HCT116 (cell line): ENCODE measurements around the gene KCNIP4. TPM values are rescaled to one million over a fixed set of nuclear protein-coding genes. Genes with fewer than 3 reads are reported as not detected.

ENCODE experiments used
- ATAC-seq: fragments of 200-7000 bp; cut with Tn5 transposase; 2 replicates; pipeline ENCODE4 v1.9.1; 2020; ENCODE audit warnings: mild to moderate bottlenecking, moderate library complexity
- BruUV-seq: library from RNA; stranded (reverse); fragments of 400-500 nt; replicated peaks from 2 replicates; lab custom pipeline; 2021; lab: Mats Ljungman, UMichigan
- CTCF ChIA-PET: fragments of 300-600 bp; sonication (Branson Sonifier 250); formaldehyde crosslinking; loops from one replicate; lab custom pipeline; 2021; ENCODE audit warnings: antibody characterized with exemption; lab: Charles Lee
- POLR2A ChIA-PET: fragments of 300-600, 350-600 bp; sonication (Branson Sonifier 250); formaldehyde crosslinking; loops from one replicate; lab custom pipeline; 2021; ENCODE audit warnings: antibody characterized with exemption; lab: Charles Lee
- RAD21 ChIA-PET, 2 experiments: fragments of 300-600 bp; sonication (Branson Sonifier 250); formaldehyde crosslinking; loops; one replicate each; lab custom pipeline; 2023; ENCODE audit warnings: low total read pairs in 2 of 2; ENCODE audit not compliant: uncharacterized antibody in 2 of 2, unreplicated experiment in 2 of 2, low non-redundant PET in 1 of 2; lab: Charles Lee
- DNase-seq: peaks from one replicate; pipeline ENCODE4 v3.0.0-alpha.2; 2010; ENCODE audit warnings: low read depth, low spot score
- H2AFZ ChIP-seq: fragments of 200-600 bp; shearing (Covaris generic), sonication (generic); 2 replicates; pipeline ENCODE4 v1.6.1; 2017; ENCODE audit warnings: low read depth, mixed run types, mixed read lengths, antibody characterized with exemption, low read length; ENCODE audit not compliant: poor library complexity, severe bottlenecking
- H3K27ac ChIP-seq: 2 replicates; pipeline ENCODE4 v1.5.1; 2012; ENCODE audit warnings: low read depth, low read length
- H3K27me3 ChIP-seq: fragments of 200-600 bp; sonication (generic); 2 replicates; pipeline ENCODE4 v1.6.1; 2016; ENCODE audit warnings: mixed run types, low read length, mixed read lengths; ENCODE audit not compliant: insufficient read depth
- H3K36me3 ChIP-seq, 2 experiments: fragments of 200-500 bp in 1 of 2; fragments of 200-600 bp in 1 of 2; sonication (Bioruptor generic) in 1 of 2; sonication (generic) in 1 of 2; 2 replicates each; pipeline versions ENCODE4 v1.5.1 to v1.6.1; 2014 to 2016; ENCODE audit warnings: low read length in 2 of 2, inconsistent platforms in 1 of 2, mixed read lengths in 1 of 2, mixed run types in 1 of 2; ENCODE audit not compliant: insufficient read depth in 2 of 2, control insufficient read depth in 1 of 2
- H3K4me1 ChIP-seq, 2 experiments: fragments of 200-600 bp in 1 of 2; sonication (generic) in 1 of 2; 2 replicates each; pipeline versions ENCODE4 v1.5.1 to v1.6.1; 2012 to 2017; ENCODE audit warnings: low read length in 2 of 2, inconsistent platforms in 1 of 2, mild to moderate bottlenecking in 1 of 2, mixed read lengths in 1 of 2, mixed run types in 1 of 2, moderate library complexity in 1 of 2; ENCODE audit not compliant: insufficient read depth in 2 of 2, control insufficient read depth in 1 of 2
- H3K4me2 ChIP-seq: fragments of 200-600 bp; sonication (generic); 2 replicates; pipeline ENCODE4 v1.6.1; 2017; ENCODE audit warnings: mixed run types, low read length, mixed read lengths
- H3K4me3 ChIP-seq, 2 experiments: fragments of 200-600 bp in 1 of 2; sonication (generic) in 1 of 2; replicated peaks in 1 of 2; 2 replicates each; pipeline ENCODE4 v1.5.1; 2011 to 2016; ENCODE audit warnings: low read length in 2 of 2, control low read depth in 1 of 2, low read depth in 1 of 2, mild to moderate bottlenecking in 1 of 2, mixed read lengths in 1 of 2, mixed run types in 1 of 2
- H3K79me2 ChIP-seq: fragments of 200-600 bp; sonication (generic); 2 replicates; pipeline ENCODE4 v1.6.1; 2017; ENCODE audit warnings: mild to moderate bottlenecking, mixed run types, low read length, moderate library complexity, mixed read lengths; ENCODE audit not compliant: insufficient read depth
- H3K9ac ChIP-seq: fragments of 200-600 bp; sonication (generic); 2 replicates; pipeline ENCODE4 v1.6.1; 2016; ENCODE audit warnings: low read length, mixed read lengths
- H3K9me2 ChIP-seq: fragments of 200-600 bp; sonication (generic), shearing (Covaris generic); 2 replicates; pipeline ENCODE4 v1.6.1; 2017; ENCODE audit warnings: mixed run types, mild to moderate bottlenecking, moderate library complexity; ENCODE audit not compliant: insufficient read depth
- H3K9me3 ChIP-seq, 2 experiments: fragments of 200-500 bp in 1 of 2; fragments of 200-600 bp in 1 of 2; sonication (Bioruptor generic) in 1 of 2; sonication (generic) in 1 of 2; 2 replicates each; pipeline ENCODE4 v1.6.1; 2014 to 2017; ENCODE audit warnings: low read length in 2 of 2, mixed read lengths in 2 of 2, inconsistent platforms in 1 of 2, low read depth in 1 of 2, mild to moderate bottlenecking in 1 of 2, mixed run types in 1 of 2, moderate library complexity in 1 of 2; ENCODE audit not compliant: control insufficient read depth in 1 of 2, insufficient read depth in 1 of 2
- H4K20me1 ChIP-seq: fragments of 200-600 bp; sonication (generic), shearing (Covaris generic); 2 replicates; pipeline ENCODE4 v1.6.1; 2017; ENCODE audit warnings: mixed run types, mild to moderate bottlenecking, moderate library complexity; ENCODE audit not compliant: insufficient read depth
- ATF3 ChIP-seq: IDR thresholded peaks from 2 replicates; pipeline ENCODE4 v1.6.1; 2012
- CEBPB ChIP-seq: IDR thresholded peaks from 2 replicates; pipeline ENCODE4 v1.6.1; 2012; ENCODE audit warnings: low read depth
- CTCF ChIP-seq, 3 experiments: fragments of 200-600 bp in 1 of 3; sonication (generic) in 1 of 3; IDR thresholded peaks in 2 of 3; conservative IDR thresholded peaks in 1 of 3; 2 replicates each; pipeline ENCODE4 v1.5.1; 2012 to 2017; ENCODE audit warnings: low read depth in 2 of 3, low read length in 2 of 3, antibody characterized with exemption in 1 of 3, borderline replicate concordance in 1 of 3, control low read depth in 1 of 3, mild to moderate bottlenecking in 1 of 3, mixed read lengths in 1 of 3, mixed run types in 1 of 3, moderate library complexity in 1 of 3; ENCODE audit not compliant: insufficient read depth in 1 of 3
- EGR1 ChIP-seq: IDR thresholded peaks from 2 replicates; pipeline ENCODE4 v1.6.1; 2012; ENCODE audit warnings: low read depth
- EZH2 ChIP-seq: fragments of 200-600 bp; sonication (generic); IDR thresholded peaks from 2 replicates; pipeline ENCODE4 v1.6.1; 2017; ENCODE audit warnings: antibody characterized with exemption, mixed run types
- FOSL1 ChIP-seq: IDR thresholded peaks from 2 replicates; pipeline ENCODE4 v1.6.1; 2012; ENCODE audit warnings: low read depth
- POLR2A ChIP-seq: IDR thresholded peaks from 2 replicates; pipeline ENCODE4 v1.7.0; 2011; ENCODE audit warnings: borderline replicate concordance; ENCODE audit not compliant: insufficient read depth, insufficient read length; ENCODE audit errors: extremely low read depth
- POLR2AphosphoS5 ChIP-seq: IDR thresholded peaks from 2 replicates; pipeline ENCODE4 v1.6.1; 2011; ENCODE audit warnings: mild to moderate bottlenecking, low read depth, low read length, moderate library complexity
- RAD21 ChIP-seq: IDR thresholded peaks from 2 replicates; pipeline ENCODE4 v1.6.1; 2012; ENCODE audit warnings: low read depth, mild to moderate bottlenecking
- SIN3A ChIP-seq: IDR thresholded peaks from 2 replicates; pipeline ENCODE4 v1.6.1; 2012; ENCODE audit warnings: low read depth
- SP1 ChIP-seq: IDR thresholded peaks from 2 replicates; pipeline ENCODE4 v1.6.1; 2012; ENCODE audit warnings: low read depth
- SRF ChIP-seq: IDR thresholded peaks from 2 replicates; pipeline ENCODE4 v1.6.1; 2012; ENCODE audit warnings: low read depth
- TCF7L2 ChIP-seq: IDR thresholded peaks from 2 replicates; pipeline ENCODE4 v1.7.0; 2011; ENCODE audit warnings: borderline replicate concordance, inconsistent platforms; ENCODE audit not compliant: insufficient read depth, insufficient read length; ENCODE audit errors: extremely low read depth
- intact Hi-C: fragments of 100-400 bp; cut with micrococcal nuclease; formaldehyde crosslinking; loops from 2 replicates; pipeline ENCODE4 v1.10.0; 2022
- total RNA-seq: library from RNA; stranded (reverse); gene quantifications from one replicate; pipeline ENCODE4 v1.2.1, GENCODE V29; 2021; ENCODE audit not compliant: unreplicated experiment
- TF ChIP-seq, protein P1 (sequence below): IDR thresholded peaks from 2 replicates; pipeline ENCODE4 v1.6.1; 2011; ENCODE audit warnings: mild to moderate bottlenecking, low read length, moderate library complexity; ENCODE audit not compliant: insufficient replicate concordance; ENCODE audit errors: extremely low read depth

KCNIP4 gene
- total RNA-seq, 1 experiment from 2014 or later, result not detected

GRCh38 chr4:21083413-21083812 lies 865.2 kb downstream of the KCNIP4 start:
- no peak for TF ChIP-seq FOSL1
- TF ChIP-seq EZH2, result no peak
- no peak for TF ChIP-seq SRF
- no peak for TF ChIP-seq CEBPB
- no peak for TF ChIP-seq ATF3
- no peak for TF ChIP-seq SIN3A
- no peak for TF ChIP-seq EGR1
- TF ChIP-seq SP1, result no peak
- no peak for TF ChIP-seq POLR2A
- TF ChIP-seq, protein P1, sequence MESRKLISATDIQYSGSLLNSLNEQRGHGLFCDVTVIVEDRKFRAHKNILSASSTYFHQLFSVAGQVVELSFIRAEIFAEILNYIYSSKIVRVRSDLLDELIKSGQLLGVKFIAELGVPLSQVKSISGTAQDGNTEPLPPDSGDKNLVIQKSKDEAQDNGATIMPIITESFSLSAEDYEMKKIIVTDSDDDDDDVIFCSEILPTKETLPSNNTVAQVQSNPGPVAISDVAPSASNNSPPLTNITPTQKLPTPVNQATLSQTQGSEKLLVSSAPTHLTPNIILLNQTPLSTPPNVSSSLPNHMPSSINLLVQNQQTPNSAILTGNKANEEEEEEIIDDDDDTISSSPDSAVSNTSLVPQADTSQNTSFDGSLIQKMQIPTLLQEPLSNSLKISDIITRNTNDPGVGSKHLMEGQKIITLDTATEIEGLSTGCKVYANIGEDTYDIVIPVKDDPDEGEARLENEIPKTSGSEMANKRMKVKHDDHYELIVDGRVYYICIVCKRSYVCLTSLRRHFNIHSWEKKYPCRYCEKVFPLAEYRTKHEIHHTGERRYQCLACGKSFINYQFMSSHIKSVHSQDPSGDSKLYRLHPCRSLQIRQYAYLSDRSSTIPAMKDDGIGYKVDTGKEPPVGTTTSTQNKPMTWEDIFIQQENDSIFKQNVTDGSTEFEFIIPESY, result no peak
- no peak for TF ChIP-seq RAD21
- TF ChIP-seq POLR2AphosphoS5, result no peak
- no peak for TF ChIP-seq CTCF (IDR thresholded peaks at IDR 0.05 in 2 of 3, conservative IDR thresholded peaks at IDR 0.05 in 1 of 3; ENCODE audit: borderline replicate concordance in 1 of 3, insufficient read depth in 1 of 3, low read depth in 2 of 3, low read length in 2 of 3)
- TF ChIP-seq TCF7L2, result no peak
- ChIA-PET RAD21 (no interaction called here), POLR2A (no interaction called here), CTCF (no interaction called here)
- Histone ChIP-seq H3K4me2 (no peak overlapping the region), H3K36me3 (no peaks in the 10 kb centered on the region), H3K27me3 (no peaks in the 10 kb centered on the region), H3K4me1 (no peaks in the 10 kb centered on the region), H3K4me3 (no peak overlapping the region), H3K9ac (no peak overlapping the region), H2AFZ (no peak overlapping the region), H3K9me3 (peaks cover 0 to 9% of the 10 kb centered on the region in 2 experiments; a peak in 3 of 4 replicates), H3K27ac (no peak overlapping the region), H3K79me2 (no peaks in the 10 kb centered on the region), H3K9me2 (no peaks in the 10 kb centered on the region), H4K20me1 (no peaks in the 10 kb centered on the region)
- no TSS peak for BruUV-seq
- ATAC-seq (no peak), DNase-seq (no peak)
- intact Hi-C loops, result no loop called here
